GM23338 (cell line): ENCODE results near the gene KAZALD1. TPM values are rescaled to one million over a fixed set of nuclear protein-coding genes. Genes with fewer than 3 reads are reported as not detected.
A peak's percentile ranks its signal among the peaks of the same experiment; 100 is the strongest.

Experiments used
- ATAC-seq: fragments of 200-7000 bp; cut with Tn5 transposase; 3 replicates; pipeline ENCODE4 v1.9.1; 2020
- DNase-seq: peaks from one replicate; pipeline ENCODE4 v3.0.0-alpha.2; 2015; ENCODE audit warnings: low spot score
- H2AFZ ChIP-seq: fragments of 200-600 bp; sonication (generic); 2 replicates; pipeline ENCODE4 v1.8.0; 2016; ENCODE audit warnings: antibody characterized with exemption, mild to moderate bottlenecking, moderate library complexity
- H3F3A ChIP-seq: fragments of 200-600 bp; sonication (generic); replicated peaks from 2 replicates; pipeline ENCODE4 v1.8.0; 2017; ENCODE audit warnings: antibody characterized with exemption, mixed run types, low read depth
- H3K27ac ChIP-seq: fragments of 200-600 bp; sonication (generic); 2 replicates; pipeline ENCODE4 v1.6.1; 2016; ENCODE audit warnings: low read depth
- H3K27me3 ChIP-seq: fragments of 200-600 bp; sonication (generic); 2 replicates; pipeline ENCODE4 v1.8.0; 2016; ENCODE audit warnings: mild to moderate bottlenecking, mixed run types, moderate library complexity; ENCODE audit not compliant: insufficient read depth
- H3K36me3 ChIP-seq: fragments of 200-600 bp; sonication (generic); 2 replicates; pipeline ENCODE4 v1.8.0; 2016; ENCODE audit warnings: mild to moderate bottlenecking; ENCODE audit not compliant: insufficient read depth
- H3K4me1 ChIP-seq: fragments of 200-600 bp; sonication (generic); 2 replicates; pipeline ENCODE4 v1.8.0; 2016; ENCODE audit warnings: mild to moderate bottlenecking, moderate library complexity; ENCODE audit not compliant: insufficient read depth
- H3K4me2 ChIP-seq: fragments of 200-600 bp; sonication (generic); 2 replicates; pipeline ENCODE4 v1.7.1; 2017; ENCODE audit warnings: mixed run types
- H3K4me3 ChIP-seq: fragments of 200-600 bp; sonication (generic); 2 replicates; pipeline ENCODE4 v1.6.1; 2016; ENCODE audit warnings: mixed run types
- H3K79me2 ChIP-seq: fragments of 200-600 bp; sonication (generic); replicated peaks from 2 replicates; pipeline ENCODE4 v1.8.0; 2017; ENCODE audit warnings: mild to moderate bottlenecking; ENCODE audit not compliant: insufficient read depth
- H3K9me2 ChIP-seq: fragments of 200-600 bp; sonication (generic); 2 replicates; pipeline ENCODE4 v1.8.0; 2017; ENCODE audit not compliant: insufficient read depth
- H4K20me1 ChIP-seq: fragments of 200-600 bp; sonication (generic); replicated peaks from 2 replicates; pipeline ENCODE4 v1.8.0; 2017; ENCODE audit warnings: mild to moderate bottlenecking; ENCODE audit not compliant: insufficient read depth
- H3K27ac Mint-ChIP-seq: 2 replicates; pipeline ENCODE4 v1.8.0; 2020; ENCODE audit warnings: inconsistent platforms, mild to moderate bottlenecking, moderate library complexity, mixed read lengths
- H3K27me3 Mint-ChIP-seq: 3 replicates; pipeline ENCODE4 v1.8.0; 2022; ENCODE audit warnings: low read depth, mild to moderate bottlenecking, moderate library complexity, mixed read lengths, inconsistent platforms; ENCODE audit not compliant: insufficient read depth, poor library complexity
- H3K36me3 Mint-ChIP-seq: 3 replicates; pipeline ENCODE4 v1.8.0; 2021; ENCODE audit warnings: low read depth, mild to moderate bottlenecking, inconsistent platforms, moderate library complexity, mixed read lengths
- H3K4me1 Mint-ChIP-seq: 3 replicates; pipeline ENCODE4 v1.8.0; 2020; ENCODE audit warnings: mild to moderate bottlenecking, inconsistent platforms, mixed read lengths
- H3K4me3 Mint-ChIP-seq: 3 replicates; pipeline ENCODE4 v1.8.0; 2021; ENCODE audit warnings: moderate library complexity, mild to moderate bottlenecking, inconsistent platforms, mixed read lengths
- H3K9me3 Mint-ChIP-seq: 3 replicates; pipeline ENCODE4 v1.8.0; 2020; ENCODE audit warnings: moderate library complexity, mild to moderate bottlenecking, inconsistent platforms, mixed read lengths
- NANOG ChIP-seq: IDR thresholded peaks from 2 replicates; pipeline ENCODE4 v1.6.1; 2016; ENCODE audit warnings: antibody characterized with exemption, borderline replicate concordance
- STAT1 ChIP-seq: IDR thresholded peaks from one replicate; pipeline ENCODE4 v1.6.1; 2016; ENCODE audit warnings: antibody characterized with exemption; ENCODE audit not compliant: unreplicated experiment
- polyA plus RNA-seq: library from polyadenylated mRNA; unstranded; fragments of >200 nt; fragmentation: Nextera tagmentation; extraction: Ambion mirVana; gene quantifications from 2 replicates; pipeline ENCODE4 v1.2.1, GENCODE V29; 2016
- total RNA-seq: library from RNA; depleted of rRNA; stranded (reverse); fragments of >200 nt; shearing (Covaris generic); gene quantifications from 2 replicates; pipeline ENCODE4 v1.2.3, GENCODE V29; 2014
- TF ChIP-seq, protein P1 (sequence below): fragments of 250-450 bp; sonication (Bioruptor Pico); IDR thresholded peaks from 2 replicates; pipeline ENCODE4 v1.5.0; 2020; ENCODE audit warnings: mild to moderate bottlenecking, moderate library complexity
- TF ChIP-seq, protein P2 (sequence below), 2 experiments: fragments of 200-600 bp in 1 of 2; sonication (generic) in 1 of 2; conservative IDR thresholded peaks; 2 replicates each; pipeline versions ENCODE4 v1.5.1 to v1.6.1; 2016 to 2017; ENCODE audit warnings: antibody characterized with exemption in 2 of 2, low read depth in 2 of 2, mild to moderate bottlenecking in 2 of 2, moderate library complexity in 1 of 2
- TF ChIP-seq, protein P3 (sequence below): IDR thresholded peaks from 2 replicates; pipeline ENCODE4 v1.6.1; 2016; ENCODE audit warnings: antibody characterized with exemption

The KAZALD1 gene
- total and polyA plus RNA-seq, 2 experiments from 2014 or later: 0.27 to 1.3 TPM

DNA sequence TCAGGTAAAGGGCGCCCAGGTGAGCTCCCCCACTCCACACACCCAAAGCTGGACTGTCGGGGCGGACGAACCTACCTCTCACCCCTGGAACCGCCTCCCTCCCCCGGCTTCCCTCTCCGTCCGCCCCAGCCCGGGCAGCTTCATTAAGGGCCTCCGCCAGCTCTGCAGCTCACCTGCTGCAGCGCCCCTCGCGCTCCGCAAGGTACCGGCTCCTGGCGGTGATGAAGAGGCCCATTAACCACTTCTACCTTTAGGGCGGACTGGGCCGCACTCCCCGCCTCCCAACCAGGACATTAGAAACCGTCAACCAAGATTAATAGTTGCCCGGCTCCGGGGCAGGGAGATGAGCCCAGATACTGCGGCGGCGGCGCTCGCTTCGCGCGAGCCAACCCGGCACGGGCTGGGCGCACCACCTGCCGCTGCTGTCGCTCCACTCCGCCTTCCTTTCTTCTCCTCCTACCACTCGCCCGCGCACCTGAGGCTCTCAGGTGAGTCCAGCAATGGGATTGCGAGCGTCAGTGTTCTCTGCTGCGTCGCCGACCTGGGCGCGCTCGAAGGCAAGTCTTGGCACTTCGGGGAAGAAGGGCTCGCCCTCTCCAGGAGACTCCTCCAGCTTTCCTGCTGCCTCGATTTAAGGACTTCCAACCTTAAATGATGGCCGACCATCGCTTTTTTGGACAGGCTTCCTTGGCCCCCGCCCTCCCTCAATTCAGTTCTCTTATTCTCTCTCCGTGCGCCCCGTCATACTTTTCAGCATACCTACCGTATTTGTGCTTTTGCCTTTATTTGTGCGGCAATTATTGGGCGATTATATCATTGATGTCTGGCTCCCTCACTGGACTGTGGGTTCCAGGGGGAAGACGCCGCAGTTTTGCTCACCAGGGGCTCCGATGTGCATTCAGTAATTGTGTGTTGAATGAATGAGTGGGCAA is 13.6 kb upstream of the KAZALD1 start (continued):
- TF ChIP-seq, protein P1, sequence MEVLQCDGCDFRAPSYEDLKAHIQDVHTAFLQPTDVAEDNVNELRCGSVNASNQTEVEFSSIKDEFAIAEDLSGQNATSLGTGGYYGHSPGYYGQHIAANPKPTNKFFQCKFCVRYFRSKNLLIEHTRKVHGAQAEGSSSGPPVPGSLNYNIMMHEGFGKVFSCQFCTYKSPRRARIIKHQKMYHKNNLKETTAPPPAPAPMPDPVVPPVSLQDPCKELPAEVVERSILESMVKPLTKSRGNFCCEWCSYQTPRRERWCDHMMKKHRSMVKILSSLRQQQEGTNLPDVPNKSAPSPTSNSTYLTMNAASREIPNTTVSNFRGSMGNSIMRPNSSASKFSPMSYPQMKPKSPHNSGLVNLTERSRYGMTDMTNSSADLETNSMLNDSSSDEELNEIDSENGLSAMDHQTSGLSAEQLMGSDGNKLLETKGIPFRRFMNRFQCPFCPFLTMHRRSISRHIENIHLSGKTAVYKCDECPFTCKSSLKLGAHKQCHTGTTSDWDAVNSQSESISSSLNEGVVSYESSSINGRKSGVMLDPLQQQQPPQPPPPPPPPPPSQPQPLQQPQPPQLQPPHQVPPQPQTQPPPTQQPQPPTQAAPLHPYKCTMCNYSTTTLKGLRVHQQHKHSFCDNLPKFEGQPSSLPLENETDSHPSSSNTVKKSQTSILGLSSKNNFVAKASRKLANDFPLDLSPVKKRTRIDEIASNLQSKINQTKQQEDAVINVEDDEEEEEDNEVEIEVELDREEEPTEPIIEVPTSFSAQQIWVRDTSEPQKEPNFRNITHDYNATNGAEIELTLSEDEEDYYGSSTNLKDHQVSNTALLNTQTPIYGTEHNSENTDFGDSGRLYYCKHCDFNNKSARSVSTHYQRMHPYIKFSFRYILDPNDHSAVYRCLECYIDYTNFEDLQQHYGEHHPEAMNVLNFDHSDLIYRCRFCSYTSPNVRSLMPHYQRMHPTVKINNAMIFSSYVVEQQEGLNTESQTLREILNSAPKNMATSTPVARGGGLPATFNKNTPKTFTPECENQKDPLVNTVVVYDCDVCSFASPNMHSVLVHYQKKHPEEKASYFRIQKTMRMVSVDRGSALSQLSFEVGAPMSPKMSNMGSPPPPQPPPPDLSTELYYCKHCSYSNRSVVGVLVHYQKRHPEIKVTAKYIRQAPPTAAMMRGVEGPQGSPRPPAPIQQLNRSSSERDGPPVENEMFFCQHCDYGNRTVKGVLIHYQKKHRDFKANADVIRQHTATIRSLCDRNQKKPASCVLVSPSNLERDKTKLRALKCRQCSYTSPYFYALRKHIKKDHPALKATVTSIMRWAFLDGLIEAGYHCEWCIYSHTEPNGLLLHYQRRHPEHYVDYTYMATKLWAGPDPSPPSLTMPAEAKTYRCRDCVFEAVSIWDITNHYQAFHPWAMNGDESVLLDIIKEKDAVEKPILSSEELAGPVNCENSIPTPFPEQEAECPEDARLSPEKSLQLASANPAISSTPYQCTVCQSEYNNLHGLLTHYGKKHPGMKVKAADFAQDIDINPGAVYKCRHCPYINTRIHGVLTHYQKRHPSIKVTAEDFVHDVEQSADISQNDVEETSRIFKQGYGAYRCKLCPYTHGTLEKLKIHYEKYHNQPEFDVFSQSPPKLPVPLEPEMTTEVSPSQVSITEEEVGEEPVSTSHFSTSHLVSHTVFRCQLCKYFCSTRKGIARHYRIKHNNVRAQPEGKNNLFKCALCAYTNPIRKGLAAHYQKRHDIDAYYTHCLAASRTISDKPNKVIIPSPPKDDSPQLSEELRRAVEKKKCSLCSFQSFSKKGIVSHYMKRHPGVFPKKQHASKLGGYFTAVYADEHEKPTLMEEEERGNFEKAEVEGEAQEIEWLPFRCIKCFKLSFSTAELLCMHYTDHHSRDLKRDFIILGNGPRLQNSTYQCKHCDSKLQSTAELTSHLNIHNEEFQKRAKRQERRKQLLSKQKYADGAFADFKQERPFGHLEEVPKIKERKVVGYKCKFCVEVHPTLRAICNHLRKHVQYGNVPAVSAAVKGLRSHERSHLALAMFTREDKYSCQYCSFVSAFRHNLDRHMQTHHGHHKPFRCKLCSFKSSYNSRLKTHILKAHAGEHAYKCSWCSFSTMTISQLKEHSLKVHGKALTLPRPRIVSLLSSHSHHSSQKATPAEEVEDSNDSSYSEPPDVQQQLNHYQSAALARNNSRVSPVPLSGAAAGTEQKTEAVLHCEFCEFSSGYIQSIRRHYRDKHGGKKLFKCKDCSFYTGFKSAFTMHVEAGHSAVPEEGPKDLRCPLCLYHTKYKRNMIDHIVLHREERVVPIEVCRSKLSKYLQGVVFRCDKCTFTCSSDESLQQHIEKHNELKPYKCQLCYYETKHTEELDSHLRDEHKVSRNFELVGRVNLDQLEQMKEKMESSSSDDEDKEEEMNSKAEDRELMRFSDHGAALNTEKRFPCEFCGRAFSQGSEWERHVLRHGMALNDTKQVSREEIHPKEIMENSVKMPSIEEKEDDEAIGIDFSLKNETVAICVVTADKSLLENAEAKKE (CRISPR knock-in tag): no peak
- no peak for TF ChIP-seq NANOG

DNA sequence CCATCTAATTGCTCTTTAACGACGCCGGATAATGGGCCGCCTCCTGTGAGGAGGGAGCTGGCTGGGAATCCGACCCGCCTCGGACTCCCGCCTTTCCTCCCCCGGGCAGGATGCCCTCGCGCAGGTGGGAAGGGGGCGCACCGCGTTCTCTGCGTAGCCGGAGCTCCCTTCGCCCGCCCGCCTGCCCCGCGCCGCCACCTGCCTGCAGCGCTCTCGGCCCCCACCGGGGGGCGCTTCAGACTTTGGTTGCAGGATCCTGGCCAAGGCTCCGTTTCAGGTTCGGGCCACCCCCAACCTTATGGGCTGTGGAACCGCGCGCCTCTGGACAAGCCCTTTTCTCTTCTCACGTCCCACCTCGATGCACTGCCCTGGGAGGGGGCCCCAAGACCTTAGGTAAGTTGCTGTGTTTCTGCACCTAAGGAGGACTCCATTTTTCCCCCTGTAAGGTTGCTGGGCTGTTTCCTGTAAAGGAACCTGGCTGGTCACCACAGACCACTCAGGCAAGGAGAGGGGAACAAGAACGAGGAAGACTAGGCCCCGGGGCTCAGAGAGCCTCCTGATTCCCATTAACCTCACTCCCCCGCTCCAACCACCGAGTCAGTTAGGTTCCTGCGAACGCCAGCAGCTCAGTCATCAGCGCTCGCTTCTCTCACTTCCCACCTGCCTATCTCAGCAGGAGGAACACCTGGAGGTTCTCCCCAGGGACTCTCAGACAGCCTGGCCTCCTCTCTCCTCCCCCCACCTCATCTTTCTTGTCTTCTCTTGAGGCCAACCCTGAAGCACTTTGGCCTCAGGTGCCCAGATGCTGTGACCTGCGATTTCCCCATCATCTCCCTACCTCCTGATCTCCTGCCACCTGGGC is 11.3 kb upstream of the KAZALD1 start:
- Histone ChIP-seq H3K27ac (no peak overlapping the region), H3K4me2 (peak overlapping the region; percentile 85), H3K36me3 (no peaks in the 10 kb centered on the region), H3K27me3 (peaks cover 78% of the 10 kb centered on the region), H3K79me2 (no peaks in the 10 kb centered on the region), H2AFZ (peak overlapping the region; percentile 89), H4K20me1 (peaks cover 27% of the 10 kb centered on the region), H3K4me3 (peak overlapping the region; percentile 51), H3K9me2 (no peaks in the 10 kb centered on the region), H3K4me1 (peaks cover 31% of the 10 kb centered on the region), H3F3A (peaks cover 13% of the 10 kb centered on the region)
- H3K27me3 Mint-ChIP-seq: peaks cover 72% of the 10 kb centered on the region
- H3K27ac Mint-ChIP-seq: no peak overlapping the region
- H3K36me3 Mint-ChIP-seq: no peaks in the 10 kb centered on the region; the same call in 2 of the 3 replicates
- H3K4me3 Mint-ChIP-seq: peak overlapping the region; percentile 58
- ATAC-seq (peak; percentile 58), DNase-seq (peak; percentile 89)
- H3K4me1 Mint-ChIP-seq: peaks cover 35% of the 10 kb centered on the region
- no peaks in the 10 kb centered on the region for H3K9me3 Mint-ChIP-seq
- TF ChIP-seq STAT1: no peak
- TF ChIP-seq, protein P2, sequence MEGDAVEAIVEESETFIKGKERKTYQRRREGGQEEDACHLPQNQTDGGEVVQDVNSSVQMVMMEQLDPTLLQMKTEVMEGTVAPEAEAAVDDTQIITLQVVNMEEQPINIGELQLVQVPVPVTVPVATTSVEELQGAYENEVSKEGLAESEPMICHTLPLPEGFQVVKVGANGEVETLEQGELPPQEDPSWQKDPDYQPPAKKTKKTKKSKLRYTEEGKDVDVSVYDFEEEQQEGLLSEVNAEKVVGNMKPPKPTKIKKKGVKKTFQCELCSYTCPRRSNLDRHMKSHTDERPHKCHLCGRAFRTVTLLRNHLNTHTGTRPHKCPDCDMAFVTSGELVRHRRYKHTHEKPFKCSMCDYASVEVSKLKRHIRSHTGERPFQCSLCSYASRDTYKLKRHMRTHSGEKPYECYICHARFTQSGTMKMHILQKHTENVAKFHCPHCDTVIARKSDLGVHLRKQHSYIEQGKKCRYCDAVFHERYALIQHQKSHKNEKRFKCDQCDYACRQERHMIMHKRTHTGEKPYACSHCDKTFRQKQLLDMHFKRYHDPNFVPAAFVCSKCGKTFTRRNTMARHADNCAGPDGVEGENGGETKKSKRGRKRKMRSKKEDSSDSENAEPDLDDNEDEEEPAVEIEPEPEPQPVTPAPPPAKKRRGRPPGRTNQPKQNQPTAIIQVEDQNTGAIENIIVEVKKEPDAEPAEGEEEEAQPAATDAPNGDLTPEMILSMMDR (conservative IDR thresholded peaks at IDR 0.05; ENCODE audit: low read depth in 2 of 2): peak; percentile 76 to 79
- TF ChIP-seq, protein P3, sequence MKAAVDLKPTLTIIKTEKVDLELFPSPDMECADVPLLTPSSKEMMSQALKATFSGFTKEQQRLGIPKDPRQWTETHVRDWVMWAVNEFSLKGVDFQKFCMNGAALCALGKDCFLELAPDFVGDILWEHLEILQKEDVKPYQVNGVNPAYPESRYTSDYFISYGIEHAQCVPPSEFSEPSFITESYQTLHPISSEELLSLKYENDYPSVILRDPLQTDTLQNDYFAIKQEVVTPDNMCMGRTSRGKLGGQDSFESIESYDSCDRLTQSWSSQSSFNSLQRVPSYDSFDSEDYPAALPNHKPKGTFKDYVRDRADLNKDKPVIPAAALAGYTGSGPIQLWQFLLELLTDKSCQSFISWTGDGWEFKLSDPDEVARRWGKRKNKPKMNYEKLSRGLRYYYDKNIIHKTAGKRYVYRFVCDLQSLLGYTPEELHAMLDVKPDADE: no peak; the same call in 1 of the 2 replicates
